Mesendoderm (in vitro differentiated cells): ENCODE data around the gene SLC16A6.

Experiments
- DNase-seq: peaks from one replicate; pipeline ENCODE4 v3.0.0; 2013
- H2AK5ac ChIP-seq: 2 replicates; pipeline ENCODE4 v1.6.1; 2013; ENCODE audit warnings: low read length, inconsistent platforms
- H2BK120ac ChIP-seq: 2 replicates; pipeline ENCODE4 v1.6.1; 2013; ENCODE audit warnings: low read depth, mild to moderate bottlenecking, low read length, moderate library complexity, mixed read lengths
- H2BK15ac ChIP-seq: replicated peaks from 2 replicates; pipeline ENCODE4 v1.6.1; 2013; ENCODE audit warnings: low read depth, mild to moderate bottlenecking, moderate library complexity
- H2BK5ac ChIP-seq: 2 replicates; pipeline ENCODE4 v1.6.1; 2013; ENCODE audit warnings: low read length, inconsistent platforms
- H3K18ac ChIP-seq: 2 replicates; pipeline ENCODE4 v1.6.1; 2013; ENCODE audit warnings: mild to moderate bottlenecking, low read length, mixed read lengths
- H3K23ac ChIP-seq: one replicate; pipeline ENCODE4 v1.6.1; 2013; ENCODE audit warnings: low read length
- H3K27ac ChIP-seq: 2 replicates; pipeline ENCODE4 v1.5.1; 2013; ENCODE audit warnings: low read depth, mild to moderate bottlenecking, inconsistent platforms, low read length, moderate library complexity
- H3K27me3 ChIP-seq: 2 replicates; pipeline ENCODE4 v1.6.1; 2013; ENCODE audit warnings: low read length, control low read depth, mild to moderate bottlenecking, inconsistent platforms; ENCODE audit not compliant: insufficient read depth, poor library complexity
- H3K36me3 ChIP-seq: 2 replicates; pipeline ENCODE4 v1.6.1; 2013; ENCODE audit warnings: low read length, inconsistent platforms; ENCODE audit not compliant: control insufficient read depth, insufficient read depth
- H3K4ac ChIP-seq: one replicate; pipeline ENCODE4 v1.6.1; 2013; ENCODE audit warnings: low read depth, mild to moderate bottlenecking, low read length, moderate library complexity
- H3K4me1 ChIP-seq: 2 replicates; pipeline ENCODE4 v1.6.1; 2013; ENCODE audit warnings: low read depth, low read length, inconsistent platforms; ENCODE audit not compliant: control insufficient read depth
- H3K4me2 ChIP-seq: 2 replicates; pipeline ENCODE4 v1.6.1; 2013; ENCODE audit warnings: low read length
- H3K4me3 ChIP-seq: 2 replicates; pipeline ENCODE4 v1.5.1; 2013; ENCODE audit warnings: mild to moderate bottlenecking, low read length
- H3K56ac ChIP-seq: one replicate; pipeline ENCODE4 v1.6.1; 2013; ENCODE audit warnings: low read length
- H3K79me1 ChIP-seq: 2 replicates; pipeline ENCODE4 v1.6.1; 2013; ENCODE audit warnings: low read length, inconsistent platforms
- H3K79me2 ChIP-seq: 2 replicates; pipeline ENCODE4 v1.6.1; 2013; ENCODE audit warnings: mild to moderate bottlenecking, low read length; ENCODE audit not compliant: control insufficient read depth, insufficient read depth
- H3K9ac ChIP-seq: 2 replicates; pipeline ENCODE4 v1.6.1; 2013; ENCODE audit warnings: low read length, inconsistent platforms
- H4K5ac ChIP-seq: one replicate; pipeline ENCODE4 v1.6.1; 2013; ENCODE audit warnings: low read length
- H4K8ac ChIP-seq: one replicate; pipeline ENCODE4 v1.6.1; 2013; ENCODE audit warnings: low read depth, mild to moderate bottlenecking, control low read depth, low read length, moderate library complexity
- WGBS: extraction: QIAGEN DNeasy Blood & Tissue Kit; methylation state at CpG from one replicate; pipeline ENCODE4 v1.1.7; 2013; ENCODE audit warnings: low lambda C conversion rate, missing lambda C conversion rate; ENCODE audit not compliant: insufficient coverage; ENCODE audit errors: extremely low coverage; 5-methylcytosine and 5-hydroxymethylcytosine counted together

Gene SLC16A6

DNA sequence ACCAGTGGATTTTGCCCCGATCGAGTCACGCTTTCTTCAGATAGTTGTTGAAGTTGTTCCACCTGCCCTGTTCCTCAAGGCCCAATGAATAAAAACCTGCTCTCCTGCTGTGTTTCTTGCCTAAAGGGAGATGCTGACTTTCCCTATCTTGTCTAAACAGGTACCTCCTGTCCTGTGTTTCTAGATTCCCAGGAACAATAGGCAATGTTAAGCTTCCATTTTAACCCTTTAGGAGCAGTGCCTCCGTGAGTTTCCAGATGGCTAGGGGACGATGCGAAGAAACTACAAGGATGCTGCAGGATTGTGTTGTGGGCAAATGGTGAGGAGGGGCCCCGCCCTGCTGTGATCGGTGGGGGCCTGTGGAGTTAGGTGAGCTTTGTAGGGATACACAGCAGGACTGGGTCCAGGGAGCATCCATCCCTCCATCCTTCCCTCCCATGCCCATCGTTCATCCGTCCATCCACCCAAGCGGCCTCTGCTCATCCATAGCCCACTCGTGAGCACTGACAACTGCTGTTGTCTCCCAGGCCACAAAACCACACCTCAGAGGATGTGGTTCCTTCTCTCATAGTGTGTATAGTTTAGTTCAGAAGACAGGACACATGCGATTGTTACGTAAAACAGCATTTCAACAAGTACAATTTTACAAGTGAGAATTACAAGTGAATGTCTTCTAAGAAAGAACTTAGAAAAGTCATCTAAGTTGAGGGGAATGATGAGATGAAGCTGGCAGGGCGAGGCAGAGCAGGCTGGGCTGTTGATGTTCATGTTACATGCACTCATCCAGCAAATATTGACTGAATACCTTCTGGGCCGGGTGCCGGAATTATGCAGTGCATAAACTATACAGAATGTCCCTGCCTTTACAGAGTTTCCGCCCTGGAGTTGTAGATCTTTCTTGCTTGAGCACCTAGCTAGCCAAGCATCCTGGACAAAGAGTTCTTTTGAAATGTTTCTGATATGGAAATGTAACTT is 5.6 kb upstream of the SLC16A6 start:
- Histone ChIP-seq H4K8ac (no peak overlapping the region), H3K4ac (no peak overlapping the region), H3K79me2 (no peaks in the 10 kb centered on the region), H3K4me1 (no peaks in the 10 kb centered on the region), H3K18ac (no peak overlapping the region), H2BK15ac (no peak overlapping the region), H3K4me2 (no peak overlapping the region), H4K5ac (no peak overlapping the region), H2AK5ac (no peak overlapping the region), H3K27me3 (peaks cover 3% of the 10 kb centered on the region), H3K9ac (no peak overlapping the region), H3K56ac (no peak overlapping the region), H3K36me3 (no peaks in the 10 kb centered on the region), H3K4me3 (no peak overlapping the region), H3K79me1 (no peaks in the 10 kb centered on the region), H2BK5ac (no peak overlapping the region), H3K27ac (no peak overlapping the region), H2BK120ac (no peak overlapping the region), H3K23ac (no peak overlapping the region)
- no CpG with 5 or more reads among the region's 18 CpGs for WGBS
- DNase-seq = peak; percentile 77

DNA sequence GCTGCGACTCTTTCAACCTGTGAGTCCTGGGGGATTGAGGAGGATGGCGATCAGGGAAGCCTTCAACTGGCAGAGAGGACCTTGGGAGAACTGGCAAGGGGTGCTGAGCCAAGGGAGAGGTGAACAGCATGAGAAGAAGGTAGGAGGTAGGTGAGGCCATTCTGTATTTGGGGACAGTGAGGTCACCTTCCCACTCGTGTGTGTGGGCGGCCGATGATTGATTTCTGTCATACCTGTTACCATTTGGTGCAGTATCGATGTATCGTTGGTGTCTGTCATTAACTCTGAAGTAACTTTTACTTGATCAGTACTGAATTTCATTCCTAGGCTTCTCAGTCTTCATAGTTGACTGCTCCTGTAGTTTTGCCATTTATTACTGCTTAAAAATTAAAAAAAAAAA is 4.2 kb upstream of the SLC16A6 start:
- WGBS = no CpG with 5 or more reads among the region's 7 CpGs
- no peak overlapping the region for H2BK120ac ChIP-seq
- DNase-seq = no peak
- no peak overlapping the region for H4K8ac ChIP-seq
- H3K27me3 ChIP-seq = peaks cover 4% of the 10 kb centered on the region
- H3K4me2 ChIP-seq = no peak overlapping the region
- no peak overlapping the region for H3K27ac ChIP-seq
- H3K79me1 ChIP-seq = no peaks in the 10 kb centered on the region
- no peaks in the 10 kb centered on the region for H3K4me1 ChIP-seq
- no peak overlapping the region for H2BK5ac ChIP-seq
- no peaks in the 10 kb centered on the region for H3K79me2 ChIP-seq
- no peak overlapping the region for H3K23ac ChIP-seq
- H2AK5ac ChIP-seq = no peak overlapping the region
- no peak overlapping the region for H3K9ac ChIP-seq
- H2BK15ac ChIP-seq = no peak overlapping the region
- H3K4me3 ChIP-seq = no peak overlapping the region
- no peak overlapping the region for H3K4ac ChIP-seq
- no peak overlapping the region for H3K56ac ChIP-seq
- H3K36me3 ChIP-seq = no peaks in the 10 kb centered on the region
- H3K18ac ChIP-seq = no peak overlapping the region
- no peak overlapping the region for H4K5ac ChIP-seq

DNA sequence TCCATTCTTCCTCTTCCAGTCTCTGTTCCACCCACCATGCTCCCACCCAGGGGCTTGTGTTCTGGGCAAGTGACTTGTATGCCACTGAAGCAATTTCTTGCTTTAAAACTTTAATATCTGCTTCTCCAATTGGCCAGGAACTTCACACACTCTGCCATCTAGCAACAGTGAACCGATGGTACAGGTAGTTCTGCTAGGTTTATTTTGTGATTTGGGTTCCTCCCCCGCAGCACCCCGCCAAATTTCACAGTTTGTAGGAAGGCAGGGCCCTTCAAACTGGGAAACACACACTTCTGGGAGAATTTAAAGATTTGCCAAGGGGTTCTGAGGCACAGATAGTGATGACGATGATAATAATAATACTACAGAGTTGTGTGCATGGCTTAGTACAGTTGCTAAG is 3.7 kb upstream of the SLC16A6 start:
- Histone ChIP-seq H3K23ac (no peak overlapping the region), H2BK5ac (no peak overlapping the region), H3K18ac (no peak overlapping the region), H3K27me3 (peaks cover 9% of the 10 kb centered on the region), H4K5ac (no peak overlapping the region), H3K56ac (no peak overlapping the region), H2BK15ac (no peak overlapping the region), H4K8ac (no peak overlapping the region), H2BK120ac (no peak overlapping the region), H3K4me2 (no peak overlapping the region), H3K79me2 (no peaks in the 10 kb centered on the region), H3K27ac (no peak overlapping the region), H3K4me3 (no peak overlapping the region), H2AK5ac (no peak overlapping the region), H3K9ac (no peak overlapping the region), H3K4ac (no peak overlapping the region), H3K79me1 (no peaks in the 10 kb centered on the region), H3K4me1 (no peaks in the 10 kb centered on the region), H3K36me3 (no peaks in the 10 kb centered on the region)
- no CpG with 5 or more reads among the region's 4 CpGs for WGBS
- no peak for DNase-seq

DNA sequence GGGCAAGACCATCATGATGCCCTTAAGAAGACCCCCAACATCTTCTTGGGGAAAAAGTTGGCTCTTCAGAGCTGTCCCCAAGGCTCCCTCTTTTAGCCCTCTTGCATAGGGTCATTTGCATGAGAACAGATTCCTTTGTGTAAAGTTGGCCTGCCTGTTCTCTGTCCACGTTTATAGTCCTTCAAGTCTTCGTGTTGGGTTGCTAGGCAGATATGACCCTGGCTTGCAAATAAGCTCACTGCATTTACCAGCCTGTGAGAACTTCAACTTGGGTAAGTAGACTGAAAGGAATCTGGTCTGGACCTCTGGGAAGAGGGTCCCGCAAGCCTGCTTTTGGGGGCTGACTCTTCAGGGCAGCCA is 3.2 kb upstream of the SLC16A6 start:
- Histone ChIP-seq H4K5ac (no peak overlapping the region), H2BK120ac (no peak overlapping the region), H3K27ac (no peak overlapping the region), H3K79me2 (no peaks in the 10 kb centered on the region), H2AK5ac (no peak overlapping the region), H3K27me3 (peaks cover 9% of the 10 kb centered on the region), H4K8ac (no peak overlapping the region), H3K4me1 (no peaks in the 10 kb centered on the region), H3K4me3 (no peak overlapping the region), H3K36me3 (no peaks in the 10 kb centered on the region), H3K56ac (no peak overlapping the region), H3K18ac (no peak overlapping the region), H3K4ac (no peak overlapping the region), H2BK5ac (no peak overlapping the region), H3K23ac (no peak overlapping the region), H3K4me2 (no peak overlapping the region), H2BK15ac (no peak overlapping the region), H3K79me1 (no peaks in the 10 kb centered on the region), H3K9ac (no peak overlapping the region)
- no CpG with 5 or more reads among the region's 3 CpGs for WGBS
- DNase-seq = peak; percentile 28

DNA sequence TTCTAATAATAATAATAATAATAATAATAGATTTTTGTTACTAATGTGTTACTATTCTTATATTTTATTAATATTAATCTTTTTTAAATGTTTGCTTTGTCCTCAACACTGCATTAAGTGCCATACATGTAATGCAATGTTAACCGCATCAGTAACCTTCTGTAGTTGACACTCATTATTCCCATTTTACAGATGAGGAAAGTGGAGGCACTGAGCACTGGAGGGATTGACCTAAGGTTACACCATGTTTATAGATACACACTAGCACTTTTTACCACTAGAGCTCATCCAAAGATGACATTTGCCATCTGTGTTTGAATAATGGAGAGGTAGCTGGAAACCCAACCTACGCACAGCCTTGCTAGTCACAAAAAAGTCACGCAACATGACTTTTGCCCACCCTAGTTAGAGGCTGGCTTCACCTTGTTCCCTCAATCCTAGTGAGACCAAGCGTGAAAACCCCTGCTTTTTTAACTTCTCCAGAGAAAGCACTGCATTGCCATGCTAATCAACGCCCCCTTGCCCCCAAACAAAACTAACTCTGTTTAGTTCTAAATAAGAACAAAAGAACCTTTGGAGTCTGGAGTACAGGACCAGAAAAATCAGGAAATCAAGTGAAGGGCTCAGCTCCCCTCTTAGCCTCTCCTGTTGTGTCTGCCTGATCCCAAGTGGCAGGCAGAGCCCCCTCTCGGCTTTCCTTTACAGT is 2.7 kb upstream of the SLC16A6 start:
- H2AK5ac ChIP-seq = no peak overlapping the region
- H3K56ac ChIP-seq = no peak overlapping the region
- no peak overlapping the region for H2BK15ac ChIP-seq
- H3K36me3 ChIP-seq = no peaks in the 10 kb centered on the region
- H3K79me2 ChIP-seq = no peaks in the 10 kb centered on the region
- H3K4me3 ChIP-seq = no peak overlapping the region
- H3K4me2 ChIP-seq = no peak overlapping the region
- no peak overlapping the region for H2BK5ac ChIP-seq
- no peaks in the 10 kb centered on the region for H3K79me1 ChIP-seq
- no peak overlapping the region for H4K8ac ChIP-seq
- DNase-seq = no peak
- no peak overlapping the region for H3K18ac ChIP-seq
- no peak overlapping the region for H3K9ac ChIP-seq
- WGBS = no CpG with 5 or more reads among the region's 6 CpGs
- no peak overlapping the region for H4K5ac ChIP-seq
- H3K4ac ChIP-seq = no peak overlapping the region
- H3K23ac ChIP-seq = no peak overlapping the region
- H2BK120ac ChIP-seq = no peak overlapping the region
- no peaks in the 10 kb centered on the region for H3K4me1 ChIP-seq
- H3K27me3 ChIP-seq = peaks cover 9% of the 10 kb centered on the region
- H3K27ac ChIP-seq = no peak overlapping the region
